CD4-positive, alpha-beta memory T cell (primary cell): ENCODE results near the gene MFSD11. TPM values are rescaled to one million over a fixed set of nuclear protein-coding genes. Genes with fewer than 3 reads are reported as not detected.
"Not testable (repeated sequence)": the region's sequence is repeated elsewhere in the genome, so short reads cannot be mapped to it uniquely, and the experiment has no call there.

Source experiments
- CTCF ChIA-PET: fragments of 350-600 bp; sonication (Branson Sonifier 250); formaldehyde crosslinking; loops from one replicate; lab custom pipeline; 2021; ENCODE audit warnings: inconsistent platforms; ENCODE audit not compliant: partially characterized antibody; lab: Charles Lee
- POLR2A ChIA-PET: fragments of 350-600 bp; sonication (Branson Sonifier 250); formaldehyde crosslinking; loops from one replicate; lab custom pipeline; 2021; ENCODE audit not compliant: partially characterized antibody; lab: Charles Lee
- DNase-seq, 5 donors: peaks; one replicate each; pipeline versions ENCODE4 v3.0.0 to v3.0.0-alpha.2; 2020 to 2022; ENCODE audit warnings: mixed read lengths in 1 of 5
- H3K27ac ChIP-seq: one replicate; pipeline ENCODE4 v1.7.0; 2013; ENCODE audit warnings: low read depth, low read length
- H3K27me3 ChIP-seq: 2 replicates; pipeline ENCODE4 v1.7.0; 2013; ENCODE audit warnings: mild to moderate bottlenecking, low read length, moderate library complexity; ENCODE audit not compliant: insufficient read depth
- H3K36me3 ChIP-seq: 2 replicates; pipeline ENCODE4 v1.7.0; 2013; ENCODE audit warnings: mild to moderate bottlenecking, low read length, moderate library complexity; ENCODE audit not compliant: insufficient read depth
- H3K4me1 ChIP-seq: 2 replicates; pipeline ENCODE4 v1.7.0; 2013; ENCODE audit warnings: mild to moderate bottlenecking, low read length, moderate library complexity; ENCODE audit not compliant: insufficient read depth
- H3K4me3 ChIP-seq, 2 donors: one replicate each; pipeline ENCODE4 v1.7.0; 2013; ENCODE audit warnings: low read length in 2 of 2, mild to moderate bottlenecking in 1 of 2
- H3K9me3 ChIP-seq, 2 donors: one replicate each; pipeline ENCODE4 v1.7.0; 2013; ENCODE audit warnings: low read length in 2 of 2, control low read depth in 1 of 2; ENCODE audit not compliant: control insufficient read depth in 1 of 2
- H3K27ac Mint-ChIP-seq, 7 donors: one replicate each; pipeline ENCODE4 v1.8.0; 2020 to 2021; ENCODE audit warnings: mixed read lengths in 7 of 7, mild to moderate bottlenecking in 6 of 7, inconsistent platforms in 3 of 7, moderate library complexity in 3 of 7
- H3K27me3 Mint-ChIP-seq, 2 donors: one replicate each; pipeline ENCODE4 v1.8.0; 2020 to 2021; ENCODE audit warnings: mixed read lengths in 2 of 2
- H3K36me3 Mint-ChIP-seq, 2 donors: one replicate each; pipeline ENCODE4 v1.8.0; 2020 to 2021; ENCODE audit warnings: mixed read lengths in 2 of 2, inconsistent platforms in 1 of 2, mild to moderate bottlenecking in 1 of 2
- H3K4me1 Mint-ChIP-seq, 4 donors: one replicate each; pipeline ENCODE4 v1.8.0; 2020 to 2021; ENCODE audit warnings: mixed read lengths in 4 of 4, mild to moderate bottlenecking in 1 of 4
- H3K4me3 Mint-ChIP-seq, 8 donors: one replicate each; pipeline ENCODE4 v1.8.0; 2020 to 2021; ENCODE audit warnings: mixed read lengths in 8 of 8, mild to moderate bottlenecking in 7 of 8, moderate library complexity in 6 of 8, inconsistent platforms in 3 of 8
- H3K9me3 Mint-ChIP-seq, 8 donors: one replicate each; pipeline ENCODE4 v1.8.0; 2020 to 2021; ENCODE audit warnings: mixed read lengths in 8 of 8, mild to moderate bottlenecking in 5 of 8, inconsistent platforms in 3 of 8, moderate library complexity in 1 of 8
- intact Hi-C: fragments of 100-400 bp; cut with micrococcal nuclease; formaldehyde crosslinking; loops from one replicate; pipeline ENCODE4 v1.15.1; 2023
- polyA plus RNA-seq, 2 donors: library from polyadenylated mRNA; unstranded; fragments of 300-500 nt; fragmentation: Illumina TruSeq; gene quantifications; one replicate each; pipeline ENCODE4 v1.2.3, GENCODE V29; 2021
- total RNA-seq, 2 experiments: library from RNA; stranded (reverse); gene quantifications; one replicate each; pipeline ENCODE4 v1.2.3, GENCODE V29; 2021

The MFSD11 gene
- total and polyA plus RNA-seq, 4 experiments from 2014 or later = 23.1 to 37.8 (median 33.7) TPM

DNA sequence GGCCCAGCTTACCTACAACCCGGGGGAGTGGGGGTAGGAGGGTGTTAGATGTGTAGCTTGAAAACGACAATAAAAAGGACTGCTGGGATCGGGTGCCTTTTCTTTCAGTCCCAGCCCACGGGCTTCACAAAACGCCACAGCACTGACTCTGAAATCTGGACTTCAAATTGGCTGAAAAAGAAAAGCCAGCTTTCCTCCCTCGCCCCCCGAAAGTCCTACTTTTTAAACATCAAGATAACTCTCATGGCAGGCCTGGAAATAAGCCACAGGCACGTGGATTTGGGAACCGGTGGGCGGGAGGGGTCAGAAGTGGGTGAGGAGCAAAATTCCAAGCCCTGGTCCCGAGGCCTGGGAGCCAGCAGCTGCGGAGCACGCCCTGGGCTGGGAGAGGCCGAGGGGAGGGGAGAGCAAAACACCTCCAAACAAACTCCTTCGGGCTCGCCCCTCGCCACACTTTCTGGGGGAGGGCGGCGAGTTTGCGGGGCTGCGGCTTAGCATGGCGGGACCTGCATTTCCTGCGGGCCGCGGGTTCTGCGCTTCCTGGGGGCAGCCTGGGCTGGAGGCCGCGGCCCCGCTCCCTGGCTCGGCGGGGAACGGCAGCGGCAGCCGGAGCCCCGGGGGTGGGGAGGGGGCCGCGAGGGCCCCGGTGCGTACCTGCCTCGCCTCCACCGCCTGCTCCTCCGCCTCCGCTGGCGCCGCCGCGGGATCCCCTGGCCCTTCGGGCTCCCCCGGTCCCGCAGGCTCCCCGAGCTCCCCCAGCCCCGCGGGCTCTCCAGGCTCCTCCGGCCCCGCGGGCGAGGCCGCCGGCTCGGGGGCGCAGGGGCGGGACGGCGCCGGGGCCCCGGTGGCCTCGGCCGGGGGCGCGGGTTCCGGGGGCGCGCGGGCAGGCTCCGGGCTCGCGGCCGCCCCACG is 27.7 kb upstream of the MFSD11 start:
- H3K4me1 Mint-ChIP-seq = peaks cover 13 to 40% (median 22%) of the 10 kb centered on the region in 4 donors
- H3K4me3 ChIP-seq = peak overlapping the region in 1 of 2 donors; percentile 37
- H3K36me3 Mint-ChIP-seq = peaks cover 15 to 17% of the 10 kb centered on the region in 2 donors

DNA sequence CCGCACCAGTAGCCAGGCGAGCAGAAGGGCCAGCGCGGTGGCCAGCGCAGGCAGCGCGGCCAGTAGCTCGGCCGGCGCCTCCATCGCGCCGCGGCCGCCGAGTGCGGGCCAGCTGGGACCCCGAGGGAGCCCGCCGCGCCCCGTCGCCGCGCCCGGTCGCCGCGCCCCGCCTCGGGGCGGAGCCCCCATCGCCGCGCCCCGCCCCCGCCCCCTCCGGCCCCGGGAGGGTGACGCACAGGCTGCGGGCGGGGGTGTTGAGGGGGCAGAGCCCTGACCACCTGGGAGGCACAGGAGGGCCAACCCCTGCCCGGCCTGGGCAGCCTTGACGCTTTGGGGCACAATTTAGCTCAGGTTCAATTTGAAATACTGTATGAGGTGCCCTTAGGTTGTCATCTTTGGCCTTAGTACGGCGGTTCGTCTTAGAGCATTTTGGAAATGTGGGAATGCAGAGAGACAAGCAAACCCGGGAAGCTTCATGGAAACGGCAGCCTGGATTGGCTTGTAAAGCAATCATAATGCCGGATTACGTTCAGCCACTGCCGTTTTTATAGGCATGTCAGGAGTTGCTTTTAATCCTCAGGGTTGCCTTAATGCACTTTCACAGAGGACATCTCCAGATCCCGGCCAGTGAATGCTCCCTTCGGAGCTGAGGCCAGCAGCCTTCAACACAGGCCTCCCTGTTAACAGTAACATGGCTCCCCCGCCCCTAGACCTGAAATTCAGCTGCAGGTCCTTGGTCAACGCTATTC is 26.9 kb upstream of the MFSD11 start, which contains the start of gene MXRA7:
TSS of gene MXRA7 (minus strand) at position 103 of the 749 bp plus-strand sequence. CDS start at position 84, 19 bp downstream.
- Mint-ChIP-seq H3K27me3 (no peaks in the 10 kb centered on the region), H3K27ac (peak within 1 kb of the TSS; percentile 15 to 86 (median 64)), H3K4me3 (peak within 1 kb of the TSS; percentile 75 to 86 (median 80)), H3K4me1 (peaks cover 19 to 49% (median 30%) of the 10 kb centered on the region in 4 donors), H3K36me3 (peaks cover 22 to 24% of the 10 kb centered on the region in 2 donors), H3K9me3 (no peaks in the 10 kb centered on the region)
- no peak within 1 kb of the TSS for H3K27ac ChIP-seq
- ChIA-PET POLR2A (interaction anchor here (1.0 to 3.0 kb wide), 7 partner anchors 9 to 154 kb away, joined by 3 to 14 read pairs (median 6); partner anchors contain the start of genes JMJD6, METTL23, MFSD11 and SRSF2), CTCF (interaction anchor here (1.2 to 6.4 kb wide), 3 partner anchors 15 to 153 kb away, joined by 5 to 54 read pairs (median 5); partner anchors contain the start of genes JMJD6 and METTL23)
- peak within 1 kb of the TSS in 1 of 2 donors; percentile 37 for H3K4me3 ChIP-seq
- no peaks in the 10 kb centered on the region for H3K27me3 ChIP-seq
- intact Hi-C loops = loop anchor here (5.0 kb wide), 1 partner anchor 126 kb away; no protein-coding TSS in a partner anchor
- H3K9me3 ChIP-seq = no peaks in the 10 kb centered on the region
- DNase-seq = peak; percentile 34 to 56 (median 38)
- H3K36me3 ChIP-seq = peaks cover 16% of the 10 kb centered on the region
- H3K4me1 ChIP-seq = peaks cover 38% of the 10 kb centered on the region

More for the DNA sequence above, 27.7 kb upstream of the MFSD11 start:
- not testable (repeated sequence) for H3K27me3 ChIP-seq, H3K27ac ChIP-seq, H3K36me3 ChIP-seq, H3K9me3 ChIP-seq, DNase-seq, H3K27me3 Mint-ChIP-seq, H3K9me3 Mint-ChIP-seq
- H3K4me1 ChIP-seq = peaks cover 30% of the 10 kb centered on the region
- POLR2A ChIA-PET = interaction anchor here (1.1 to 2.3 kb wide), 6 partner anchors 16 to 152 kb away, joined by 3 to 13 read pairs (median 4); partner anchors contain the start of genes JMJD6, METTL23, MFSD11 and SRSF2
- CTCF ChIA-PET = interaction anchor here (0.7 to 1.8 kb wide), 3 partner anchors 17 to 86 kb away, joined by 3 to 5 read pairs (median 3); no protein-coding TSS in a partner anchor
- intact Hi-C loops = loop anchor here (5.0 kb wide), 1 partner anchor 127 kb away; no protein-coding TSS in a partner anchor
- Mint-ChIP-seq H3K4me3 (peak overlapping the region; percentile 66 to 85 (median 79)), H3K27ac (peak overlapping the region in 2 of 7 donors; percentile 51 to 64)

DNA sequence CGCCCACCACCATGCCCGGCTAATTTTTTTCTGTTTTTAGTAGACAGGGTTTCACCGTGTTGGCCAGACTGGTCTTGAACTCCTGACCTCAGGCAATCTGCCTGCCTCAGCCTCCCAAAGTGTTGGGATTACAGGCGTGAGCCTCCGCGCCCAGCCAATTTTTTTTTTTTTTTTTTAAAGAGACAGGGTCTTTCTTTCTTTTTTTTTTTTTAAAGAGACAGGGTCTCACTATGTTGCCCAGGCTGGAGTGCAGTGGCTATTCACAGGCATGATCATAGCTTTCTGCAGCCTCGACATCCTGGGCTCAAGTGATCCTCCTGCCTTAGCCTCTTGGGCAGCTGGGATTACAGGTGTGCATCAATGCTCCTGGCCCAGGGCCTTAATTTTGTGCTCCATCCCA is 25.6 kb upstream of the MFSD11 start:
- Mint-ChIP-seq H3K36me3 (peaks cover 29 to 35% of the 10 kb centered on the region in 2 donors), H3K4me1 (peaks cover 22 to 49% (median 39%) of the 10 kb centered on the region in 4 donors), H3K4me3 (peak overlapping the region in 1 of 8 donors; percentile 34)
- ChIA-PET CTCF (interaction anchor here (1.2 to 6.4 kb wide), 7 partner anchors 8 to 189 kb away, joined by 5 to 54 read pairs (median 13); partner anchors contain the start of genes JMJD6 and METTL23), POLR2A (interaction anchor here (1.3 to 6.1 kb wide), 6 partner anchors 14 to 155 kb away, joined by 3 to 50 read pairs (median 10); partner anchors contain the start of genes JMJD6, METTL23, MFSD11 and SRSF2)
- DNase-seq, H3K4me3 ChIP-seq, H3K27ac Mint-ChIP-seq, H3K27me3 ChIP-seq, H3K9me3 Mint-ChIP-seq, H3K9me3 ChIP-seq, H3K27ac ChIP-seq, H3K27me3 Mint-ChIP-seq: not testable (repeated sequence)
- peaks cover 46% of the 10 kb centered on the region for H3K4me1 ChIP-seq
- intact Hi-C loops = loop anchor here (5.0 kb wide), 1 partner anchor 125 kb away; no protein-coding TSS in a partner anchor
- peaks cover 28% of the 10 kb centered on the region for H3K36me3 ChIP-seq

DNA sequence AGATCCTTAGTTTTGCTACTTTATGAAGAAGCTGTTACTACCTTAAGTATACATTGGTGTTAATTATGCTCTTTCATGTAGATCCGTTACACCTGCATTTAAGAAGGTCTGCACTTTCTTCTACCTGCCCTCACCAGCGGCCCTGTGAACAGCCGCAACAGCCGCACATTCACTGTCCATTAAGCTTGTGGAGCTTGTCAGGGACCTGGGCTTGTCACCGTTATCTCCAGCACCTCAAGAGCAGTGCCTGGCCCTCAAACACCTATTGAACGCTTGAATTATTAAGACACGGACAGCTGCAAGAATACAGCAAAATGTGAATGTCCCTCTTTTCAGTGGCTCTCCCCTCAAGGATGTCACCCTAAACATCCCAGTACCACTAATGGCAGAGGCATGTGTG is 24.2 kb upstream of the MFSD11 start:
- DNase-seq = no peak
- Histone ChIP-seq H3K27ac (no peak overlapping the region), H3K9me3 (no peaks in the 10 kb centered on the region), H3K36me3 (peaks cover 39% of the 10 kb centered on the region), H3K4me3 (no peak overlapping the region), H3K4me1 (peaks cover 46% of the 10 kb centered on the region), H3K27me3 (no peaks in the 10 kb centered on the region)
- intact Hi-C loops = loop anchor here (5.0 kb wide), 1 partner anchor 124 kb away; no protein-coding TSS in a partner anchor
- Mint-ChIP-seq H3K27ac (peak overlapping the region in 5 of 7 donors; percentile 16 to 65 (median 36)), H3K9me3 (no peaks in the 10 kb centered on the region), H3K36me3 (peaks cover 37 to 45% of the 10 kb centered on the region in 2 donors), H3K4me1 (peaks cover 23 to 51% (median 39%) of the 10 kb centered on the region in 4 donors), H3K4me3 (peak overlapping the region in 2 of 8 donors; percentile 21 to 28), H3K27me3 (no peaks in the 10 kb centered on the region)
- POLR2A ChIA-PET = interaction anchor here (0.9 to 6.1 kb wide), 11 partner anchors 10 to 191 kb away, joined by 3 to 50 read pairs (median 6); partner anchors contain the start of genes JMJD6, METTL23 and SRSF2
- CTCF ChIA-PET = interaction anchor here (0.6 to 6.4 kb wide), 32 partner anchors 10 to 381 kb away, joined by 3 to 54 read pairs (median 3); partner anchors contain the start of genes JMJD6 and METTL23

DNA sequence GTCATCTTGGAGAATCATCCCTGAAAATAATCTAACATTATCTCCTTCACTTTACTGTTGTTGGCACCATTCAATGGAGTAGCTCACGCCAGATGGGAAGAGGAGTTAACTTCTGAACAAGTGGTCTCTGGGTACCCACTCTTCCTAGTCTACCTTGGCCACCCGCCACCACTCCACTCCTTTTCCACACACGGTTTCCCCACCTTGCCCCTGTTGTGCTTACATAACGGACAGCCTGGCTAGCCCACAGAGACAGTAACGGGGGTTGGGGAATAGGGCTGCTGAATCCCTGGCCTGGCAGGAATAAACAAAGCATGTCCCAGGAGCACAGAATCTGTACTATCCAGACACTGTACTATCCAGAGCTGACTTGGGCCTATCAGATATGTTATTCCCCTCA is 23.6 kb upstream of the MFSD11 start:
- ChIA-PET POLR2A (interaction anchor here (0.9 to 6.1 kb wide), 11 partner anchors 9 to 191 kb away, joined by 3 to 50 read pairs (median 5); partner anchors contain the start of genes JMJD6 and METTL23), CTCF (interaction anchor here (0.6 to 6.4 kb wide), 30 partner anchors 10 to 374 kb away, joined by 3 to 54 read pairs (median 4); partner anchors contain the start of genes JMJD6 and METTL23)
- Mint-ChIP-seq H3K27ac (peak overlapping the region in 5 of 7 donors; percentile 16 to 81 (median 46)), H3K36me3 (peaks cover 42 to 50% of the 10 kb centered on the region in 2 donors), H3K4me3 (no peak overlapping the region), H3K4me1 (peaks cover 24 to 47% (median 37%) of the 10 kb centered on the region in 4 donors), H3K27me3 (no peaks in the 10 kb centered on the region), H3K9me3 (no peaks in the 10 kb centered on the region)
- Histone ChIP-seq H3K4me3 (no peak overlapping the region), H3K36me3 (peaks cover 44% of the 10 kb centered on the region), H3K27me3 (no peaks in the 10 kb centered on the region), H3K27ac (peak overlapping the region; percentile 53), H3K9me3 (no peaks in the 10 kb centered on the region), H3K4me1 (peaks cover 46% of the 10 kb centered on the region)
- DNase-seq = no peak
- intact Hi-C loops = loop anchor here (5.0 kb wide), 1 partner anchor 123 kb away; no protein-coding TSS in a partner anchor
